ENCODE results near the gene NCR1. TPM values are rescaled to one million over a fixed set of nuclear protein-coding genes. Genes with fewer than 3 reads are reported as not detected.

The NCR1 gene
- total and polyA plus RNA-seq, 2 of the 8 experiments (the other 6 are each of a cell fraction or from before 2014, with no cell fraction given): 1.5 to 5.1 TPM

GRCh38 chr19:54937926-54938325 lies 32.0 kb downstream of the NCR1 start (continued):
- TF ChIP-seq CHD7 (IDR thresholded peaks at IDR 0.05; ENCODE audit: insufficient replicate concordance, low read length) (no peak), CREB1 (IDR thresholded peaks at IDR 0.05) (no peak), POLR2A (IDR thresholded peaks at IDR 0.05; ENCODE audit: control extremely low read depth in 1 of 2, low read depth in 2 of 2, low read length in 2 of 2) (no peak), TEAD4 (IDR thresholded peaks at IDR 0.05; ENCODE audit: low read depth, low read length) (no peak), BACH1 (IDR thresholded peaks at IDR 0.05; ENCODE audit: low read length) (no peak), SIRT6 (IDR thresholded peaks at IDR 0.05; ENCODE audit: low read length) (no peak), MAFK (IDR thresholded peaks at IDR 0.05; ENCODE audit: low read depth, low read length) (no peak), CTCF (IDR thresholded peaks at IDR 0.05; ENCODE audit: control extremely low read depth in 1 of 3, insufficient read depth in 1 of 3, low read depth in 1 of 3, low read length in 3 of 3) (no peak), RXRA (IDR thresholded peaks at IDR 0.05; ENCODE audit: insufficient read depth, low read depth, low read length) (no peak)

Data from H1 (cell line).